Astrocyte of the cerebellum (primary cell): ENCODE data around the gene PPM1J.

ENCODE experiments used
- DNase-seq: peaks from one replicate; pipeline ENCODE4 v3.0.0-alpha.2; 2011; ENCODE audit warnings: low read depth
- H3K4me3 ChIP-seq: 2 replicates; pipeline ENCODE4 v1.5.1; 2011; ENCODE audit warnings: mild to moderate bottlenecking, low read depth, low read length, moderate library complexity
- in situ Hi-C: cut with HindIII; loops from 2 replicates; pipeline ENCODE4 v1.10.0; 2017; ENCODE audit warnings: low sequenced_read_pairs
- TF ChIP-seq, protein P1 (sequence below): IDR thresholded peaks from 2 replicates; pipeline ENCODE4 v1.5.1; 2012; ENCODE audit warnings: low read length, low read depth, moderate library complexity, mild to moderate bottlenecking; ENCODE audit errors: missing control alignments

PPM1J gene

GRCh38 chr1:112700290-112701226 is 14.6 kb downstream of the PPM1J start:
- DNase-seq = peak; percentile 92
- TF ChIP-seq, protein P1, sequence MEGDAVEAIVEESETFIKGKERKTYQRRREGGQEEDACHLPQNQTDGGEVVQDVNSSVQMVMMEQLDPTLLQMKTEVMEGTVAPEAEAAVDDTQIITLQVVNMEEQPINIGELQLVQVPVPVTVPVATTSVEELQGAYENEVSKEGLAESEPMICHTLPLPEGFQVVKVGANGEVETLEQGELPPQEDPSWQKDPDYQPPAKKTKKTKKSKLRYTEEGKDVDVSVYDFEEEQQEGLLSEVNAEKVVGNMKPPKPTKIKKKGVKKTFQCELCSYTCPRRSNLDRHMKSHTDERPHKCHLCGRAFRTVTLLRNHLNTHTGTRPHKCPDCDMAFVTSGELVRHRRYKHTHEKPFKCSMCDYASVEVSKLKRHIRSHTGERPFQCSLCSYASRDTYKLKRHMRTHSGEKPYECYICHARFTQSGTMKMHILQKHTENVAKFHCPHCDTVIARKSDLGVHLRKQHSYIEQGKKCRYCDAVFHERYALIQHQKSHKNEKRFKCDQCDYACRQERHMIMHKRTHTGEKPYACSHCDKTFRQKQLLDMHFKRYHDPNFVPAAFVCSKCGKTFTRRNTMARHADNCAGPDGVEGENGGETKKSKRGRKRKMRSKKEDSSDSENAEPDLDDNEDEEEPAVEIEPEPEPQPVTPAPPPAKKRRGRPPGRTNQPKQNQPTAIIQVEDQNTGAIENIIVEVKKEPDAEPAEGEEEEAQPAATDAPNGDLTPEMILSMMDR = no peak
- in situ Hi-C loops = no loop called here
- H3K4me3 ChIP-seq = no peak overlapping the region

GRCh38 chr1:112699425-112700144 is 15.5 kb downstream of the PPM1J start:
- TF ChIP-seq, protein P1 = no peak
- no peak overlapping the region for H3K4me3 ChIP-seq
- no peak for DNase-seq
- in situ Hi-C loops = no loop called here

- in situ Hi-C loops = no loop called here
- H3K4me3 ChIP-seq = no peak overlapping the region
- TF ChIP-seq, protein P1 = no peak
- no peak for DNase-seq
These were observed 16.5 kb downstream of the PPM1J start for GRCh38 chr1:112698366-112699310.

- TF ChIP-seq, protein P1 = no peak
- H3K4me3 ChIP-seq = no peak overlapping the region
- no peak for DNase-seq
- in situ Hi-C loops = no loop called here
These were observed 17.3 kb downstream of the PPM1J start for GRCh38 chr1:112697781-112698201.

GRCh38 chr1:112696578-112697314 is 18.4 kb downstream of the PPM1J start:
- TF ChIP-seq, protein P1 = no peak
- in situ Hi-C loops = no loop called here
- no peak overlapping the region for H3K4me3 ChIP-seq
- DNase-seq = no peak
